Renal cortex interstitium (tissue), 15 donors: Measurements from ENCODE around the gene SPATA1. TPM values are rescaled to one million over a fixed set of nuclear protein-coding genes. Genes with fewer than 3 reads are reported as not detected.

Experiments used
- DNase-seq, 11 donors: peaks; one replicate each; pipeline ENCODE4 v3.0.0-alpha.2; 2013; ENCODE audit warnings: low read depth in 9 of 11, low spot score in 4 of 11; ENCODE audit errors: extremely low read depth in 1 of 11
- long read RNA-seq, 16 experiments: transcript quantifications; one replicate each; lab custom pipeline, GENCODE V29; 2026
- polyA plus RNA-seq, 3 donors: library from polyadenylated mRNA; unstranded; fragments of 120-200 nt; gene quantifications; one replicate each; pipeline ENCODE4 v1.2.1, GENCODE V29; 2013; ENCODE audit not compliant: insufficient read length in 3 of 3

SPATA1 gene
- polyA plus RNA-seq = 1 to 10 TPM; 1.6 to 5.6 (median 2.1) TPM
- long read RNA-seq, donor 1 = 0 reads
- long read RNA-seq, donor 2 = 0 reads
- long read RNA-seq, donor 3 = 0 reads
- long read RNA-seq, donor 4 = 0 reads
- long read RNA-seq, donor 5 = 0 reads
- long read RNA-seq, donor 6 = 0 reads
- long read RNA-seq, donor 7 = 0 reads
- long read RNA-seq, donor 8 = 0 reads
- long read RNA-seq, donor 9 = 0 reads
- long read RNA-seq, donor 10 = 0 reads
- long read RNA-seq, donor 11 = 0 reads
- long read RNA-seq, donor 12, partial matches to known transcripts = 0 of 1 reads
- long read RNA-seq, donor 12, other reads (novel, unspliced or antisense) = 0 of 1 reads
- long read RNA-seq, donor 13, partial matches to known transcripts = 9 of 9 reads
- long read RNA-seq, donor 13, other reads (novel, unspliced or antisense) = 0 of 9 reads
- long read RNA-seq, donor 14 = 0 reads
- long read RNA-seq, donor 15 = 0 reads
- long read RNA-seq, donor 16, partial matches to known transcripts = 0 of 1 reads
- long read RNA-seq, donor 16, other reads (novel, unspliced or antisense) = 0 of 1 reads

DNA sequence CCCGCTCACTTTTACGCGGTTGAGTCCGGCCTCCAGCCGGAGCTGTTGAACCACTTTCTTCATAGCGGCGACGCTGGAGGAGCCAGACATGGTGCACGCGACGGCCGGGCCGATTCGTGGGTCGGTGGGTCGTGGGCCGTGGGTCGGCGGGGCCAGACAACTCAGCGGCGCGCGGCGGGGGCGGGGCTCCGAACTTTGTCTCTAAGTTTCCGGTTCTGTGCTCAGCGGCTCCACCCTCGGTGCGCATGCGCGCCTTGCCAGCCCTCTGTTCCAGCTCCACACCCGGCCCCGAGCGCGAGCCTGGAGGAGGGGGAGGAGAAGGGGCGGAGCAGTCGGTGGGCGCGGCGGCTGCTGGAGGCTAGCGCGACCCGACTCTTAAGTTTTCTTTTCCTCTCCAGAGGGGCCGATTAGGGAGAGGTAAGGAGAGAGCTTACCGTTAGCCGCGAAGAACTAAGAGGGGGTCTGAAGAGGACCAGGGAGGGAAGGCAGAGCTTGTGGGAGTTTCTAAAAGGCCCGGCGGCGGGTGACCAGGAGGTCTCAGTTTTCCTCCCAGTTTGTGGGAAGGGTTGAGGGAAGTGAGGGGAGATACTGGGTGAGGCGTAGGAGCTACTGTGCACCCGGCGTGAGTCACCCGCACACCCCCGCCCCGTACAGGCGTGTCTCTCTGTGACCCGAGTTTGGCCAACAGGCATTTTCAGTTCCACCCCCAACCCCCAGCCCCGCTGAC is at the start of gene SPATA1, which contains the start of gene GNG5:
Gene SPATA1 (plus strand): TSS at position 385 of the 727 bp plus-strand sequence. CDS start 9,974 bp downstream, outside the sequence.
Gene GNG5 (minus strand): TSS at position 580 of the 727 bp plus-strand sequence. CDS start 490 bp downstream, at position 90.
- DNase-seq = peak; percentile 89 to 97 (median 96)

DNA sequence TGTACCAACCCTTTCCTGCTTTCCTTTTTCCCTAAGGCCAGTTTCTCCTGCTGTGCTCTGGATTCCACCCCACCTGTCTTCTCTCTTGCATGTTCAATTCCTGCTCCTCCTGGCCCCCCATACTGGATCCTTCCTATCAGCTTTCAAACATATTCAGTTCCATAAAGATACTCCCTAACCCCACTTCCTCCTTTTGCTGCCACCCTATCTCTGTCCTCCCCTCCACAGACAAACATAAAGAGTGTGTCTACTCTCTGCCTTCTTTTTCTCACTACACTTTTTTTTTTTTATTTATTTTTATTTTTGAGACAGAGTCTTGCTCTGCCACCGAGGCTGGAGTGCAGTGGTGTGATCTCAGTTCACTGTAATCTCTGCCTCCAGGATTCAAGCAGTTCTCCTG is 44.1 kb upstream of the SPATA1 start:
- DNase-seq = no peak

DNA sequence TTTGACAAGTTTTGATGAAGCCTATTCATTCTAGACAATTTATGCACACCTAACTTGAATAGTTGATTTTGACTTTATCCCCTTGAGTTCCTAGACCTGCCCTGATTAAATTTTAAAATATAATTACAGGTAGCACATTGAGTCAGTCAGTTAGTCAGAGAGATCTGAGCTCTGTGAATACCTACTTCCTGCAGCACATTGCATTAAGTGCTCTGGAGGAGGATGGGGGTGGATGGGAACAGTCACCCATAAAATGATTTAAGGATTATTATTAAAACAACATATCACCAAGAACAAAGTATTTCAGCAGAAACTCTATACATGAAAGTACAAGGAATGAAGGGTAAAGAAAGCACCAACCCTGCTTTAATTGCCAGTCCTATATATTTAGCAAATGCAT is 38.9 kb upstream of the SPATA1 start:
- no peak for DNase-seq

- DNase-seq = no peak
Observed at GRCh38 chr1:84476225-84476624, 30.0 kb upstream of the SPATA1 start.

DNA sequence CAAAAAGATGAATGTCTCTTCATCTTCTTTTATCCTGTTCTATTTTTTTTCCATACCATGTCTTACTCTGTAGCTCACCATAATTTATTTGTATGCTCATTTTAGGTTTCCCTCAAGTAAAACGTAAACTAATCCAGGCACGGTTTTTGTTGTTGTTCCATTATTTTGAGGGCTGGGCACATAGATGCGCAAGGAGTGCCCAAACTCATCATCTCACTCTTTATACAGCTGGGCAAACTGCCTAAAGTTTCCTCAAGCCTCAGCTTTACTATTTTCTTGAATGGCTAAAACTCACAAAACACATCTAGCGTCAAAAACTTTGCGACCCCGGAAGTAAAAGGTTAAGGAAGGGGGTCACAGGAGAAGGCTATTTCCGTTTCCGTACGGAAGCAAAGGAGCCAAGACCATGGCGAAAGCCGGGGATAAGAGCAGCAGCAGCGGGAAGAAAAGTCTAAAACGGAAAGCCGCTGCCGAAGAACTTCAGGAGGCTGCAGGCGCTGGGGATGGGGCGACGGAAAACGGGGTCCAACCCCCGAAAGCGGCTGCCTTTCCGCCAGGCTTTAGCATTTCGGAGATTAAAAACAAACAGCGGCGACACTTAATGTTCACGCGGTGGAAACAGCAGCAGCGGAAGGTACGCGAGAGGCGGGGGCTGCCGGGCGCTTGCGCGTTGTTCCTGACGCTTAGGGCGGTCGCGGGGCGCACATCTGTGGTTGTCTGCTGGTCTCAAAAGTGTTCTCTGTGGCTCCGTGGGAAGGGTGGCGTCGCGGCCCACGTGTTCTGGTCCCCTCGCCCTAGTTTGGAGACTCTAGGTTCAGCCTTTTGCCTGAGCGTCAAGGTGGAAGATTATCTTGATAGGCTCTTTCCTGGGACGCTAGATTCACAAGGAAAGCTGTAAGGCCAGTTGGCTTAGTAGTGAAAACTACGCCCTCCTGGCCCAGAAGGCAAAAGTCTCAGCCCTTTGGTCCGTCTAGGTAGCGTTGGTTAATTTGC is 27.0 kb upstream of the SPATA1 start, which contains the start of gene RPF1:
Gene RPF1 (plus strand): TSS at position 391 of the 993 bp plus-strand sequence. CDS start 16 bp downstream, at position 407.
- DNase-seq = peak; percentile 63 to 85 (median 81)

DNA sequence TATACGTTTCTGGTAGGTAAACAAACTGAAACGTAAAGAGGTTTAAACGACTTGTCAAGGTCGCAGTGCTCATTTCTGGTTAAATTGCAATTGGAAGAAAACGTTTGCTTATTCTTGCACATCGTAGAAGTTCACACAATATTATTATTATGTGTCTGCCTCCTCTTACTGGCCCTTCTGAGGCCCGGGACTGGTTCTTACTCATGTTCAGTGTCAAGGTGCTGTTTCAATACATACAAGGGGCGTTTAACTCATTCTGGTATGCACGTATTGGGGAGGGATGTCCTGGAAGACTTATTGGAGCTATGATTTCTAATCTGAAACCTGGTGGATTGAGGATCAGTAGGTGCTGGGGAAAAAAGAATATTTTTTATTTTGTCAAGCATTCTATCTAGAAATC is 26.2 kb upstream of the SPATA1 start:
- peak in 3 of 11 donors; percentile 1 to 3 (median 2) for DNase-seq

DNA sequence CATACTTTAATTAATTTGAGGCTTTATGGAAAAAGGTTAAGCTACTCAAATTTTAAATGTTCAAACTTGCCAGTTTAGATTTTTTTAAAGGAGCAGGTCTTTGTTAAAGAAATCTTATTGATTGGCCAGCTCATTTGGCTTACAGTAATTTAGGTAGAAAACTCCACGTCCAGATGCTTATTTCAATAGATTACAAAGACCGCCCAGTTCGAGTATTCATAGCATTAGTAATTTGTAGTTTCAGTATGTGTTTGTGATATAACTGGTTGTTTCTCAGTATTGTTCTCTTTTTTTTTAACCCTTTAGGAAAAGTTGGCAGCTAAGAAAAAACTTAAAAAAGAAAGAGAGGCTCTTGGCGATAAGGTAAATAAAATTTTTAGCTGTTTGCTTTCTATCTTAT is 25.5 kb upstream of the SPATA1 start:
- no peak for DNase-seq

- DNase-seq = no peak
Observed at GRCh38 chr1:84481317-84481716, 24.9 kb upstream of the SPATA1 start.

DNA sequence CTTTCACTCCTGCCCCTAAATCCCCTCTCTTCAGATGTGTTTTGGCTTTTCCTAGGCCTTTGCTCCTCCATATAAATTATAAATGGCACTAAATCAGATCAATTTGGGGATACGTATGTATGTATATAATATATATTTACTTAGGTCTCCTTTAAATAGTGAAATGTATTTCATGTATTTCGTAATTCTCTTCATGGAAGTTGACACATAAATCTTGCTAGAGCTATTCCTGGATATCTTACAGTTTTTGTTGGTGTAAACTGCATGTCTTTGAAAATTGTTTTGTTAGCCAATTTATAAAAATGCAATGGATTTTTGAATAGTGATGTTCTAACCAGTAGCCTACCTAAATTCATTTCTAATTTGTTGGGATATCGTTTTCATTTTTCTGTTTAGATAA is 18.1 kb upstream of the SPATA1 start:
- no peak for DNase-seq

GRCh38 chr1:84489766-84490165 is 16.4 kb upstream of the SPATA1 start:
- no peak for DNase-seq

GRCh38 chr1:84492726-84493125 is 13.5 kb upstream of the SPATA1 start:
- DNase-seq = no peak

DNA sequence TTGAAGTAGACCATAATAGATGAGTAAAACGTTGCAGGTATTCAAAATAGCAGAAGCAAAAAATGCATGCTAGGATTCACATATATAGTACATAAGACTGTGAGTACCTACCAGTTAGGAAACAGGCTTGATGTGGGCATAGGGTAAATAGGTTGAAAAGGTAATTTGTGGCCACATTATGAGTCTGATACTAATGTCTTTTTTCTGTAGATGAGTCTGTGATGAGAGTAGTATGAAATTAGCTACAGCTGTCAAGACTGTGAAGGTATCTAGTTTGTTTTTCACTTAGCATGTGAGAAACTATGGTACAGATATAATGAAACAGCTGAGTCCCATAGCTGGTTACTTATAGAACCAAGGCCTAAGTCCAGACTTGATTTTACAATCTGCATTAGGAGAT is 12.4 kb upstream of the SPATA1 start:
- DNase-seq = no peak

GRCh38 chr1:84496498-84496897 is 9.7 kb upstream of the SPATA1 start:
- no peak for DNase-seq

DNA sequence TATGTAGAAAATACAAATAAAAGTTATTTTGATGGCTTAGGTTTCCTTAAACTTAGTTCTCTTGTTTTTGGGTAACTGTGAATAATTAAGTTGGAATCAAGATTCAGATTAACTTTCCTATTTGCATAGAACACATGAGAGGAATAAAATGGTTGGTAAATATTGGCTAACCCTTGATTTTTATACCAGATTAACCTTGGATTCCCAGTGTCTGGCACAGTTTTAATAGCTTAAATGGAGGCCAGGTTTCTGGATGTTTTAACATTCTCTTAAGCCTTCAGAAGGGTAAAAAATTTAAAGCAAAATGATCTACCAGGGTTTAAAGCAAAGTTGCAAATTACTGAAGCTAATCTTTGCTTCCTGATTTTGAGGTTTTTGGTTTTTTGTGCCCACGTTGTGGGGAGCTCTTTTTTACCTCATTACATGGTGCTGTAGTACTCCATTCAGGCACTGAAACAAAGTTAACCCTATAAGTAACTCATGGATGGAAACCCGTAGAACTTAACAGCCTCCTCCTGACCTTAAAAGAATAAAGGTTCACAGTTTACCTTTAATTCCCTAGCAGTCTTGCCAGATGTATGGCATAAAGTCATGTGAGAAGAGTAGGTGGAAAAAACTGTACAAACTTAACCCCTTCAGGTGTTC is 8.4 kb upstream of the SPATA1 start:
- no peak for DNase-seq

DNA sequence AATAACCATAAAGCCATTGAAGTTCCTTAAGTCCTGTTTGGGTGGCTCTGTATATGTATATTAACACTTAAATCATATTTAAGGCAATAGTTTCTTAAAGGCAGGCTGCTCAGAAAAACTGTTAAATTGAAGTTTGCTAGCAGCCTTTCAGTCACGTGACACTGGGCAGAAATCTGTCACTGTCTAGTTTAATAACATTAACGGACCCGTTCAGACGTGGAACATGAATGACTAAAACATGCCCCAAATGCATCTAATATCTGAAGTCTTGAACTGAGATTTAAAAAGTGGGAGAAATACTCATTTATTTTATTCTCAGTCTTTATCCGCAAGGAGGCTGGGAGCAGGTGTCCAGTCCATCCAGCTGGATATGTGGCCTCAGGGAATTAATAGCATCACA is 3.3 kb upstream of the SPATA1 start:
- no peak for DNase-seq

- peak in 5 of 11 donors; percentile 2 to 15 (median 11) for DNase-seq
Observed at GRCh38 chr1:84504580-84505492, 1.4 kb upstream of the SPATA1 start.

DNA sequence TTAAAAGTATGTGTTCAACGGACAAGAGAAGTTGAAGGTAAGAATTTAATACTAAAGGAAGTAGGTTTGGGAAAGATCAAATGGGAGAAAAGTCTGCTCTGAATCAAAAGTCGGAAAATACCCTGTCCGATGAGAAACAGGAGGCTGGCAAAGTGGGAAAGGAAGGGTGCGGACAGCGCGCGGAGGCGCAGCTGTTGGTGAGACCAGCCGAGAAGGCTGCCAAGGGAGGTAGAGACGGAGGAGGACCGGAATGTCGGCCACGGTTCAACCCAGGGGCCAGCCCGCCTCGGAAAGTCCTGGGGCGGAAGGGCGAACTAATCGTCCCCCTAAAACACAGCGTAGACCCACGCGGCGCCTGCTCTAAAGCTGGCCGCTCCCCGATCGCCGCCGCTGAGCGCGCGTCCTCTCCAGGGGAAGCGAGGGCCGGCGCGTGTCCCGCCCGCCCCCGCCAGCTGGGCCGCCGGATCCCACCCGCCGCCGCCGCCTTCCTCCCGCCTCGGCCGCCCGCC is 639 bp upstream of the SPATA1 start:
- DNase-seq = peak in 7 of 11 donors; percentile 24 to 63 (median 41)
